ACC112 (cell line): ENCODE results near the gene CCDC24.
A peak's percentile ranks its signal among the peaks of the same experiment; 100 is the strongest.

ENCODE experiments used
- H2AFZ ChIP-seq: fragments of 200-600 bp; sonication (generic); one replicate; pipeline ENCODE4 v1.6.0; 2017; ENCODE audit warnings: antibody characterized with exemption, low read length; ENCODE audit not compliant: unreplicated experiment
- H3K27ac ChIP-seq: fragments of 200-600 bp; sonication (generic); 2 replicates; pipeline ENCODE4 v1.5.1; 2014; ENCODE audit warnings: low read depth, mild to moderate bottlenecking, antibody characterized with exemption, low read length, moderate library complexity
- H3K27me3 ChIP-seq: fragments of 200-600 bp; sonication (generic); 2 replicates; pipeline ENCODE4 v1.6.1; 2014; ENCODE audit warnings: mild to moderate bottlenecking, antibody characterized with exemption, low read length, moderate library complexity, mixed read lengths; ENCODE audit not compliant: insufficient read depth
- H3K36me3 ChIP-seq: fragments of 200-600 bp; sonication (generic); 2 replicates; pipeline ENCODE4 v1.6.1; 2016; ENCODE audit warnings: mild to moderate bottlenecking, antibody characterized with exemption, low read length, moderate library complexity, mixed read lengths; ENCODE audit not compliant: insufficient read depth
- H3K4me1 ChIP-seq: fragments of 200-600 bp; sonication (generic); one replicate; pipeline ENCODE4 v1.6.1; 2016; ENCODE audit warnings: low read length, mixed read lengths; ENCODE audit not compliant: insufficient read depth, unreplicated experiment, control insufficient read depth
- H3K4me3 ChIP-seq: fragments of 200-600 bp; sonication (generic); 2 replicates; pipeline ENCODE4 v1.5.1; 2014; ENCODE audit warnings: mild to moderate bottlenecking, low read depth, low read length
- H3K79me2 ChIP-seq: fragments of 200-600 bp; sonication (generic); one replicate; pipeline ENCODE4 v1.6.0; 2016; ENCODE audit warnings: low read length; ENCODE audit not compliant: control insufficient read depth, unreplicated experiment, insufficient read depth

The CCDC24 gene

GRCh38 chr1:44027320-44027719, 35.9 kb downstream of the CCDC24 start:
- no peaks in the 10 kb centered on the region for H3K79me2 ChIP-seq
- H3K36me3 ChIP-seq = no peaks in the 10 kb centered on the region
- H3K4me1 ChIP-seq = peaks cover 29% of the 10 kb centered on the region
- H3K27me3 ChIP-seq = no peaks in the 10 kb centered on the region
- no peak overlapping the region for H3K27ac ChIP-seq
- no peak overlapping the region for H3K4me3 ChIP-seq
- no peak overlapping the region for H2AFZ ChIP-seq

- peak overlapping the region; percentile 50; the same call in 1 of the 2 replicates for H3K27ac ChIP-seq
These were observed 38.0 kb downstream of the CCDC24 start for GRCh38 chr1:44029260-44029910.

GRCh38 chr1:44029911-44030604, 38.7 kb downstream of the CCDC24 start:
- Histone ChIP-seq H3K79me2 (no peaks in the 10 kb centered on the region), H3K4me3 (peak overlapping the region; percentile 84), H3K27me3 (no peaks in the 10 kb centered on the region), H3K4me1 (peaks cover 21% of the 10 kb centered on the region), H3K27ac (peak overlapping the region; percentile 50), H2AFZ (peak overlapping the region; percentile 78), H3K36me3 (no peaks in the 10 kb centered on the region)

More at GRCh38 chr1:44029260-44029910, 38.0 kb downstream of the CCDC24 start:
- H3K79me2 ChIP-seq = no peaks in the 10 kb centered on the region
- no peaks in the 10 kb centered on the region for H3K36me3 ChIP-seq
- no peaks in the 10 kb centered on the region for H3K27me3 ChIP-seq
- H3K4me1 ChIP-seq = peaks cover 27% of the 10 kb centered on the region
- peak overlapping the region; percentile 84 for H3K4me3 ChIP-seq
- H2AFZ ChIP-seq = peak overlapping the region; percentile 78

GRCh38 chr1:44030605-44031251, 39.3 kb downstream of the CCDC24 start:
- Histone ChIP-seq H3K27ac (no peak overlapping the region), H3K4me3 (peak overlapping the region; percentile 84), H3K79me2 (no peaks in the 10 kb centered on the region), H3K36me3 (no peaks in the 10 kb centered on the region), H2AFZ (peak overlapping the region; percentile 78), H3K4me1 (peaks cover 24% of the 10 kb centered on the region), H3K27me3 (no peaks in the 10 kb centered on the region)

GRCh38 chr1:44031252-44032169, 40.1 kb downstream of the CCDC24 start, which contains the start of gene SLC6A9:
Gene SLC6A9 (minus strand): TSS chr1:44031462. CDS start chr1:44024277, 7,185 bp downstream.
- Histone ChIP-seq H3K36me3 (no peaks in the 10 kb centered on the region), H3K27ac (no peak within 1 kb of the TSS), H3K79me2 (no peaks in the 10 kb centered on the region), H3K27me3 (no peaks in the 10 kb centered on the region), H3K4me1 (peaks cover 32% of the 10 kb centered on the region), H3K4me3 (peak within 1 kb of the TSS; percentile 84), H2AFZ (peak within 1 kb of the TSS; percentile 78)

- no peaks in the 10 kb centered on the region for H3K36me3 ChIP-seq
- no peak overlapping the region for H2AFZ ChIP-seq
- H3K4me1 ChIP-seq = peaks cover 38% of the 10 kb centered on the region
- no peak overlapping the region for H3K27ac ChIP-seq
- no peaks in the 10 kb centered on the region for H3K27me3 ChIP-seq
- no peak overlapping the region for H3K4me3 ChIP-seq
- H3K79me2 ChIP-seq = no peaks in the 10 kb centered on the region
These were observed 40.9 kb downstream of the CCDC24 start for GRCh38 chr1:44032170-44032790.

- Histone ChIP-seq H3K27me3 (no peaks in the 10 kb centered on the region), H3K4me3 (no peak overlapping the region), H3K36me3 (no peaks in the 10 kb centered on the region), H3K4me1 (peaks cover 40% of the 10 kb centered on the region), H2AFZ (no peak overlapping the region), H3K79me2 (no peaks in the 10 kb centered on the region), H3K27ac (no peak overlapping the region)
These were observed 41.7 kb downstream of the CCDC24 start for GRCh38 chr1:44033041-44033575.

GRCh38 chr1:44033756-44034155, 42.4 kb downstream of the CCDC24 start:
- Histone ChIP-seq H2AFZ (no peak overlapping the region), H3K4me3 (no peak overlapping the region), H3K27ac (no peak overlapping the region), H3K27me3 (no peaks in the 10 kb centered on the region), H3K4me1 (peaks cover 40% of the 10 kb centered on the region), H3K79me2 (no peaks in the 10 kb centered on the region), H3K36me3 (no peaks in the 10 kb centered on the region)

GRCh38 chr1:44034423-44034822, 43.0 kb downstream of the CCDC24 start:
- H3K27ac ChIP-seq = no peak overlapping the region

More at GRCh38 chr1:44034423-44034822, 43.0 kb downstream of the CCDC24 start:
- no peak overlapping the region for H2AFZ ChIP-seq
- H3K27me3 ChIP-seq = no peaks in the 10 kb centered on the region
- no peaks in the 10 kb centered on the region for H3K36me3 ChIP-seq
- no peaks in the 10 kb centered on the region for H3K79me2 ChIP-seq
- H3K4me1 ChIP-seq = peaks cover 40% of the 10 kb centered on the region
- no peak overlapping the region for H3K4me3 ChIP-seq
